GM23338 (cell line): ENCODE data around the gene CFAP53. TPM values are rescaled to one million over a fixed set of nuclear protein-coding genes. Genes with fewer than 3 reads are reported as not detected.

ENCODE experiments used
- ATAC-seq: fragments of 200-7000 bp; cut with Tn5 transposase; 3 replicates; pipeline ENCODE4 v1.9.1; 2020
- DNase-seq: peaks from one replicate; pipeline ENCODE4 v3.0.0-alpha.2; 2015; ENCODE audit warnings: low spot score
- H2AFZ ChIP-seq: fragments of 200-600 bp; sonication (generic); 2 replicates; pipeline ENCODE4 v1.8.0; 2016; ENCODE audit warnings: antibody characterized with exemption, mild to moderate bottlenecking, moderate library complexity
- H3F3A ChIP-seq: fragments of 200-600 bp; sonication (generic); replicated peaks from 2 replicates; pipeline ENCODE4 v1.8.0; 2017; ENCODE audit warnings: antibody characterized with exemption, mixed run types, low read depth
- H3K27ac ChIP-seq: fragments of 200-600 bp; sonication (generic); 2 replicates; pipeline ENCODE4 v1.6.1; 2016; ENCODE audit warnings: low read depth
- H3K27me3 ChIP-seq: fragments of 200-600 bp; sonication (generic); 2 replicates; pipeline ENCODE4 v1.8.0; 2016; ENCODE audit warnings: mild to moderate bottlenecking, mixed run types, moderate library complexity; ENCODE audit not compliant: insufficient read depth
- H3K36me3 ChIP-seq: fragments of 200-600 bp; sonication (generic); 2 replicates; pipeline ENCODE4 v1.8.0; 2016; ENCODE audit warnings: mild to moderate bottlenecking; ENCODE audit not compliant: insufficient read depth
- H3K4me1 ChIP-seq: fragments of 200-600 bp; sonication (generic); 2 replicates; pipeline ENCODE4 v1.8.0; 2016; ENCODE audit warnings: mild to moderate bottlenecking, moderate library complexity; ENCODE audit not compliant: insufficient read depth
- H3K4me2 ChIP-seq: fragments of 200-600 bp; sonication (generic); 2 replicates; pipeline ENCODE4 v1.7.1; 2017; ENCODE audit warnings: mixed run types
- H3K4me3 ChIP-seq: fragments of 200-600 bp; sonication (generic); 2 replicates; pipeline ENCODE4 v1.6.1; 2016; ENCODE audit warnings: mixed run types
- H3K79me2 ChIP-seq: fragments of 200-600 bp; sonication (generic); replicated peaks from 2 replicates; pipeline ENCODE4 v1.8.0; 2017; ENCODE audit warnings: mild to moderate bottlenecking; ENCODE audit not compliant: insufficient read depth
- H3K9me2 ChIP-seq: fragments of 200-600 bp; sonication (generic); 2 replicates; pipeline ENCODE4 v1.8.0; 2017; ENCODE audit not compliant: insufficient read depth
- H4K20me1 ChIP-seq: fragments of 200-600 bp; sonication (generic); replicated peaks from 2 replicates; pipeline ENCODE4 v1.8.0; 2017; ENCODE audit warnings: mild to moderate bottlenecking; ENCODE audit not compliant: insufficient read depth
- H3K27ac Mint-ChIP-seq: 2 replicates; pipeline ENCODE4 v1.8.0; 2020; ENCODE audit warnings: inconsistent platforms, mild to moderate bottlenecking, moderate library complexity, mixed read lengths
- H3K27me3 Mint-ChIP-seq: 3 replicates; pipeline ENCODE4 v1.8.0; 2022; ENCODE audit warnings: low read depth, mild to moderate bottlenecking, moderate library complexity, mixed read lengths, inconsistent platforms; ENCODE audit not compliant: insufficient read depth, poor library complexity
- H3K36me3 Mint-ChIP-seq: 3 replicates; pipeline ENCODE4 v1.8.0; 2021; ENCODE audit warnings: low read depth, mild to moderate bottlenecking, inconsistent platforms, moderate library complexity, mixed read lengths
- H3K4me1 Mint-ChIP-seq: 3 replicates; pipeline ENCODE4 v1.8.0; 2020; ENCODE audit warnings: mild to moderate bottlenecking, inconsistent platforms, mixed read lengths
- H3K4me3 Mint-ChIP-seq: 3 replicates; pipeline ENCODE4 v1.8.0; 2021; ENCODE audit warnings: moderate library complexity, mild to moderate bottlenecking, inconsistent platforms, mixed read lengths
- H3K9me3 Mint-ChIP-seq: 3 replicates; pipeline ENCODE4 v1.8.0; 2020; ENCODE audit warnings: moderate library complexity, mild to moderate bottlenecking, inconsistent platforms, mixed read lengths
- CREB1 ChIP-seq: fragments of 250-450 bp; sonication (Bioruptor Pico); IDR thresholded peaks from 2 replicates; pipeline ENCODE4 v1.5.0; 2020; ENCODE audit warnings: low read depth, mild to moderate bottlenecking, moderate library complexity
- ETS1 ChIP-seq: IDR thresholded peaks from 2 replicates; pipeline ENCODE4 v1.6.1; 2016; ENCODE audit warnings: antibody characterized with exemption
- EZH2 ChIP-seq: fragments of 200-600 bp; sonication (generic); IDR thresholded peaks from one replicate; pipeline ENCODE4 v1.8.0; 2017; ENCODE audit warnings: antibody characterized with exemption, mild to moderate bottlenecking, low read depth; ENCODE audit not compliant: unreplicated experiment
- JUNB ChIP-seq: IDR thresholded peaks from one replicate; pipeline ENCODE4 v1.6.1; 2016; ENCODE audit warnings: antibody characterized with exemption; ENCODE audit not compliant: unreplicated experiment
- NANOG ChIP-seq: IDR thresholded peaks from 2 replicates; pipeline ENCODE4 v1.6.1; 2016; ENCODE audit warnings: antibody characterized with exemption, borderline replicate concordance
- POLR2AphosphoS5 ChIP-seq: IDR thresholded peaks from 2 replicates; pipeline ENCODE4 v1.6.1; 2016; ENCODE audit warnings: antibody characterized with exemption, low read depth
- STAT1 ChIP-seq: IDR thresholded peaks from one replicate; pipeline ENCODE4 v1.6.1; 2016; ENCODE audit warnings: antibody characterized with exemption; ENCODE audit not compliant: unreplicated experiment
- ZNF114 ChIP-seq: fragments of 250-450 bp; sonication (Bioruptor Pico); IDR thresholded peaks from 2 replicates; pipeline ENCODE4 v1.5.0; 2020; ENCODE audit warnings: mild to moderate bottlenecking, moderate library complexity
- ZNF331 ChIP-seq: fragments of 250-450 bp; sonication (Bioruptor Pico); IDR thresholded peaks from 2 replicates; pipeline ENCODE4 v1.5.0; 2020; ENCODE audit warnings: low read depth, mild to moderate bottlenecking, moderate library complexity
- polyA plus RNA-seq: library from polyadenylated mRNA; unstranded; fragments of >200 nt; fragmentation: Nextera tagmentation; extraction: Ambion mirVana; gene quantifications from 2 replicates; pipeline ENCODE4 v1.2.1, GENCODE V29; 2016
- total RNA-seq: library from RNA; depleted of rRNA; stranded (reverse); fragments of >200 nt; shearing (Covaris generic); gene quantifications from 2 replicates; pipeline ENCODE4 v1.2.3, GENCODE V29; 2014
- TF ChIP-seq, protein P1 (sequence below), 2 experiments: fragments of 200-600 bp in 1 of 2; sonication (generic) in 1 of 2; conservative IDR thresholded peaks; 2 replicates each; pipeline versions ENCODE4 v1.5.1 to v1.6.1; 2016 to 2017; ENCODE audit warnings: antibody characterized with exemption in 2 of 2, low read depth in 2 of 2, mild to moderate bottlenecking in 2 of 2, moderate library complexity in 1 of 2
- TF ChIP-seq, protein P2 (sequence below): fragments of 250-450 bp; sonication (Bioruptor Pico); IDR thresholded peaks from 2 replicates; pipeline ENCODE4 v1.5.0; 2020; ENCODE audit warnings: mild to moderate bottlenecking, moderate library complexity
- TF ChIP-seq, protein P3 (sequence below): IDR thresholded peaks from one replicate; pipeline ENCODE4 v1.6.1; 2018; ENCODE audit warnings: antibody characterized with exemption; ENCODE audit not compliant: unreplicated experiment

Gene CFAP53
- total and polyA plus RNA-seq, 2 experiments from 2014 or later: 0.71 TPM; not detected in 1

- H3K36me3 Mint-ChIP-seq: peaks cover 39% of the 10 kb centered on the region
- H3K27ac Mint-ChIP-seq: no peak overlapping the region
- Histone ChIP-seq H3F3A (no peaks in the 10 kb centered on the region; the same call in 1 of the 2 replicates), H3K4me1 (peaks cover 9% of the 10 kb centered on the region), H3K79me2 (peaks cover 17% of the 10 kb centered on the region), H3K9me2 (no peaks in the 10 kb centered on the region), H2AFZ (no peak overlapping the region), H3K27me3 (no peaks in the 10 kb centered on the region), H4K20me1 (no peaks in the 10 kb centered on the region), H3K36me3 (no peaks in the 10 kb centered on the region), H3K27ac (no peak overlapping the region), H3K4me3 (no peak overlapping the region), H3K4me2 (no peak overlapping the region)
- TF ChIP-seq POLR2AphosphoS5: no peak
- TF ChIP-seq, protein P1, sequence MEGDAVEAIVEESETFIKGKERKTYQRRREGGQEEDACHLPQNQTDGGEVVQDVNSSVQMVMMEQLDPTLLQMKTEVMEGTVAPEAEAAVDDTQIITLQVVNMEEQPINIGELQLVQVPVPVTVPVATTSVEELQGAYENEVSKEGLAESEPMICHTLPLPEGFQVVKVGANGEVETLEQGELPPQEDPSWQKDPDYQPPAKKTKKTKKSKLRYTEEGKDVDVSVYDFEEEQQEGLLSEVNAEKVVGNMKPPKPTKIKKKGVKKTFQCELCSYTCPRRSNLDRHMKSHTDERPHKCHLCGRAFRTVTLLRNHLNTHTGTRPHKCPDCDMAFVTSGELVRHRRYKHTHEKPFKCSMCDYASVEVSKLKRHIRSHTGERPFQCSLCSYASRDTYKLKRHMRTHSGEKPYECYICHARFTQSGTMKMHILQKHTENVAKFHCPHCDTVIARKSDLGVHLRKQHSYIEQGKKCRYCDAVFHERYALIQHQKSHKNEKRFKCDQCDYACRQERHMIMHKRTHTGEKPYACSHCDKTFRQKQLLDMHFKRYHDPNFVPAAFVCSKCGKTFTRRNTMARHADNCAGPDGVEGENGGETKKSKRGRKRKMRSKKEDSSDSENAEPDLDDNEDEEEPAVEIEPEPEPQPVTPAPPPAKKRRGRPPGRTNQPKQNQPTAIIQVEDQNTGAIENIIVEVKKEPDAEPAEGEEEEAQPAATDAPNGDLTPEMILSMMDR (conservative IDR thresholded peaks at IDR 0.05; ENCODE audit: low read depth in 2 of 2): no peak
- no peak for TF ChIP-seq ZNF114 (CRISPR knock-in tag)
- TF ChIP-seq, protein P2, sequence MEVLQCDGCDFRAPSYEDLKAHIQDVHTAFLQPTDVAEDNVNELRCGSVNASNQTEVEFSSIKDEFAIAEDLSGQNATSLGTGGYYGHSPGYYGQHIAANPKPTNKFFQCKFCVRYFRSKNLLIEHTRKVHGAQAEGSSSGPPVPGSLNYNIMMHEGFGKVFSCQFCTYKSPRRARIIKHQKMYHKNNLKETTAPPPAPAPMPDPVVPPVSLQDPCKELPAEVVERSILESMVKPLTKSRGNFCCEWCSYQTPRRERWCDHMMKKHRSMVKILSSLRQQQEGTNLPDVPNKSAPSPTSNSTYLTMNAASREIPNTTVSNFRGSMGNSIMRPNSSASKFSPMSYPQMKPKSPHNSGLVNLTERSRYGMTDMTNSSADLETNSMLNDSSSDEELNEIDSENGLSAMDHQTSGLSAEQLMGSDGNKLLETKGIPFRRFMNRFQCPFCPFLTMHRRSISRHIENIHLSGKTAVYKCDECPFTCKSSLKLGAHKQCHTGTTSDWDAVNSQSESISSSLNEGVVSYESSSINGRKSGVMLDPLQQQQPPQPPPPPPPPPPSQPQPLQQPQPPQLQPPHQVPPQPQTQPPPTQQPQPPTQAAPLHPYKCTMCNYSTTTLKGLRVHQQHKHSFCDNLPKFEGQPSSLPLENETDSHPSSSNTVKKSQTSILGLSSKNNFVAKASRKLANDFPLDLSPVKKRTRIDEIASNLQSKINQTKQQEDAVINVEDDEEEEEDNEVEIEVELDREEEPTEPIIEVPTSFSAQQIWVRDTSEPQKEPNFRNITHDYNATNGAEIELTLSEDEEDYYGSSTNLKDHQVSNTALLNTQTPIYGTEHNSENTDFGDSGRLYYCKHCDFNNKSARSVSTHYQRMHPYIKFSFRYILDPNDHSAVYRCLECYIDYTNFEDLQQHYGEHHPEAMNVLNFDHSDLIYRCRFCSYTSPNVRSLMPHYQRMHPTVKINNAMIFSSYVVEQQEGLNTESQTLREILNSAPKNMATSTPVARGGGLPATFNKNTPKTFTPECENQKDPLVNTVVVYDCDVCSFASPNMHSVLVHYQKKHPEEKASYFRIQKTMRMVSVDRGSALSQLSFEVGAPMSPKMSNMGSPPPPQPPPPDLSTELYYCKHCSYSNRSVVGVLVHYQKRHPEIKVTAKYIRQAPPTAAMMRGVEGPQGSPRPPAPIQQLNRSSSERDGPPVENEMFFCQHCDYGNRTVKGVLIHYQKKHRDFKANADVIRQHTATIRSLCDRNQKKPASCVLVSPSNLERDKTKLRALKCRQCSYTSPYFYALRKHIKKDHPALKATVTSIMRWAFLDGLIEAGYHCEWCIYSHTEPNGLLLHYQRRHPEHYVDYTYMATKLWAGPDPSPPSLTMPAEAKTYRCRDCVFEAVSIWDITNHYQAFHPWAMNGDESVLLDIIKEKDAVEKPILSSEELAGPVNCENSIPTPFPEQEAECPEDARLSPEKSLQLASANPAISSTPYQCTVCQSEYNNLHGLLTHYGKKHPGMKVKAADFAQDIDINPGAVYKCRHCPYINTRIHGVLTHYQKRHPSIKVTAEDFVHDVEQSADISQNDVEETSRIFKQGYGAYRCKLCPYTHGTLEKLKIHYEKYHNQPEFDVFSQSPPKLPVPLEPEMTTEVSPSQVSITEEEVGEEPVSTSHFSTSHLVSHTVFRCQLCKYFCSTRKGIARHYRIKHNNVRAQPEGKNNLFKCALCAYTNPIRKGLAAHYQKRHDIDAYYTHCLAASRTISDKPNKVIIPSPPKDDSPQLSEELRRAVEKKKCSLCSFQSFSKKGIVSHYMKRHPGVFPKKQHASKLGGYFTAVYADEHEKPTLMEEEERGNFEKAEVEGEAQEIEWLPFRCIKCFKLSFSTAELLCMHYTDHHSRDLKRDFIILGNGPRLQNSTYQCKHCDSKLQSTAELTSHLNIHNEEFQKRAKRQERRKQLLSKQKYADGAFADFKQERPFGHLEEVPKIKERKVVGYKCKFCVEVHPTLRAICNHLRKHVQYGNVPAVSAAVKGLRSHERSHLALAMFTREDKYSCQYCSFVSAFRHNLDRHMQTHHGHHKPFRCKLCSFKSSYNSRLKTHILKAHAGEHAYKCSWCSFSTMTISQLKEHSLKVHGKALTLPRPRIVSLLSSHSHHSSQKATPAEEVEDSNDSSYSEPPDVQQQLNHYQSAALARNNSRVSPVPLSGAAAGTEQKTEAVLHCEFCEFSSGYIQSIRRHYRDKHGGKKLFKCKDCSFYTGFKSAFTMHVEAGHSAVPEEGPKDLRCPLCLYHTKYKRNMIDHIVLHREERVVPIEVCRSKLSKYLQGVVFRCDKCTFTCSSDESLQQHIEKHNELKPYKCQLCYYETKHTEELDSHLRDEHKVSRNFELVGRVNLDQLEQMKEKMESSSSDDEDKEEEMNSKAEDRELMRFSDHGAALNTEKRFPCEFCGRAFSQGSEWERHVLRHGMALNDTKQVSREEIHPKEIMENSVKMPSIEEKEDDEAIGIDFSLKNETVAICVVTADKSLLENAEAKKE (CRISPR knock-in tag): no peak
- TF ChIP-seq CREB1 (CRISPR knock-in tag): no peak
- TF ChIP-seq JUNB: no peak
- TF ChIP-seq, protein P3, sequence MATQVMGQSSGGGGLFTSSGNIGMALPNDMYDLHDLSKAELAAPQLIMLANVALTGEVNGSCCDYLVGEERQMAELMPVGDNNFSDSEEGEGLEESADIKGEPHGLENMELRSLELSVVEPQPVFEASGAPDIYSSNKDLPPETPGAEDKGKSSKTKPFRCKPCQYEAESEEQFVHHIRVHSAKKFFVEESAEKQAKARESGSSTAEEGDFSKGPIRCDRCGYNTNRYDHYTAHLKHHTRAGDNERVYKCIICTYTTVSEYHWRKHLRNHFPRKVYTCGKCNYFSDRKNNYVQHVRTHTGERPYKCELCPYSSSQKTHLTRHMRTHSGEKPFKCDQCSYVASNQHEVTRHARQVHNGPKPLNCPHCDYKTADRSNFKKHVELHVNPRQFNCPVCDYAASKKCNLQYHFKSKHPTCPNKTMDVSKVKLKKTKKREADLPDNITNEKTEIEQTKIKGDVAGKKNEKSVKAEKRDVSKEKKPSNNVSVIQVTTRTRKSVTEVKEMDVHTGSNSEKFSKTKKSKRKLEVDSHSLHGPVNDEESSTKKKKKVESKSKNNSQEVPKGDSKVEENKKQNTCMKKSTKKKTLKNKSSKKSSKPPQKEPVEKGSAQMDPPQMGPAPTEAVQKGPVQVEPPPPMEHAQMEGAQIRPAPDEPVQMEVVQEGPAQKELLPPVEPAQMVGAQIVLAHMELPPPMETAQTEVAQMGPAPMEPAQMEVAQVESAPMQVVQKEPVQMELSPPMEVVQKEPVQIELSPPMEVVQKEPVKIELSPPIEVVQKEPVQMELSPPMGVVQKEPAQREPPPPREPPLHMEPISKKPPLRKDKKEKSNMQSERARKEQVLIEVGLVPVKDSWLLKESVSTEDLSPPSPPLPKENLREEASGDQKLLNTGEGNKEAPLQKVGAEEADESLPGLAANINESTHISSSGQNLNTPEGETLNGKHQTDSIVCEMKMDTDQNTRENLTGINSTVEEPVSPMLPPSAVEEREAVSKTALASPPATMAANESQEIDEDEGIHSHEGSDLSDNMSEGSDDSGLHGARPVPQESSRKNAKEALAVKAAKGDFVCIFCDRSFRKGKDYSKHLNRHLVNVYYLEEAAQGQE: no peak
- no peak for TF ChIP-seq ZNF331
- no peak for TF ChIP-seq NANOG
- no peak for TF ChIP-seq ETS1
- no peak for TF ChIP-seq EZH2
- TF ChIP-seq STAT1: no peak
- no peak for ATAC-seq
- no peak for DNase-seq
- no peak overlapping the region for H3K4me3 Mint-ChIP-seq
- H3K9me3 Mint-ChIP-seq: no peaks in the 10 kb centered on the region; the same call in 2 of the 3 replicates
- H3K4me1 Mint-ChIP-seq: peaks cover 18% of the 10 kb centered on the region
- peaks cover 20% of the 10 kb centered on the region for H3K27me3 Mint-ChIP-seq
Observed at GRCh38 chr18:50285071-50285470, 18.8 kb upstream of the CFAP53 start.
